ENCODE results near the gene OR11G2.

OR11G2 gene

DNA sequence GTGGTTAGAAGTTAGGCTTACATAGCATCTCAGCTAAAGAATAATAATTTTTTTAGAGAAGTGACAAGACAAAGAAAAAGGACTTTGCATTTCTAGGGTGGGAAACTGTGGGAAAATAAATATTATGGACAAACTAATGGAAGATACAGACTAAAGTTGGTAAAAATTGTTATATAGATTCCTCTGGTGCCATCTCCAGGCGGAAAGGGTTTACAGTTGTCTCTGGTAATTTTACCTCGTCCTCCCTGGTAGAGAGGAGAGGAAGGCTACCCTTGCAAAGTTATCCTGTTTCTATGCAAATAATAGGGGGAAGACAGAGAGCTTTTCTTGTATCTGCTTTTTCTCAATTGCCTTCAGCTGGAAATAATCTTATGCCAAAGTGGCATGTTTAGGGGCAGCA lies 5.2 kb downstream of the OR11G2 start:
- H3K18ac ChIP-seq (ENCODE audit: low read depth in 1 of 2, low read length in 2 of 2) = no peak overlapping the region
- H3K4ac ChIP-seq (ENCODE audit: low read depth in 1 of 2, low read length in 2 of 2) = no peak overlapping the region
- no peak overlapping the region for H2AK5ac ChIP-seq (ENCODE audit: low read length, severe bottlenecking)
- no peak overlapping the region for H2BK5ac ChIP-seq (ENCODE audit: low read depth, low read length, poor library complexity, severe bottlenecking)
- no peaks in the 10 kb centered on the region for H3K36me3 ChIP-seq (ENCODE audit: control insufficient read depth in 1 of 2, insufficient read depth in 2 of 2, low read depth in 1 of 2, low read length in 2 of 2)
- 32% methylated on average over 2 of the region's 2 CpGs for WGBS
- no peak overlapping the region for H3K9ac ChIP-seq (ENCODE audit: low read length)
- no peak overlapping the region for H4K8ac ChIP-seq (ENCODE audit: low read length)
- H3K79me1 ChIP-seq (replicated peaks; ENCODE audit: low read length, poor library complexity, severe bottlenecking) = no peaks in the 10 kb centered on the region
- DNase-seq = no peak
- no peak overlapping the region for H2AFZ ChIP-seq (ENCODE audit: low read depth, low read length)
- H3K27me3 ChIP-seq (ENCODE audit: control insufficient read depth in 1 of 2, insufficient read depth in 1 of 2, low read length in 2 of 2) = peaks cover 0 to 2% of the 10 kb centered on the region in 2 experiments
- no peak overlapping the region for H3K23ac ChIP-seq (ENCODE audit: low read length in 2 of 2)
- H2BK15ac ChIP-seq (ENCODE audit: low read depth, poor library complexity, severe bottlenecking) = no peak overlapping the region
- H3K14ac ChIP-seq (ENCODE audit: low read length in 2 of 2) = no peak overlapping the region
- no peaks in the 10 kb centered on the region for H3K9me3 ChIP-seq (ENCODE audit: control insufficient read depth, low read length)
- no peak overlapping the region for H2BK120ac ChIP-seq (ENCODE audit: low read depth, low read length)
- H4K91ac ChIP-seq (ENCODE audit: low read length) = no peak overlapping the region
- H3K4me2 ChIP-seq (ENCODE audit: low read length, poor library complexity, severe bottlenecking) = no peak overlapping the region
- H3K4me3 ChIP-seq (ENCODE audit: insufficient read depth in 1 of 2, low read depth in 1 of 2, low read length in 2 of 2) = no peak overlapping the region
- no peaks in the 10 kb centered on the region for H3K4me1 ChIP-seq (ENCODE audit: control insufficient read depth, insufficient read depth, low read depth, low read length)
- H3K27ac ChIP-seq (ENCODE audit: low read length, poor library complexity, severe bottlenecking) = no peak overlapping the region
- H2BK12ac ChIP-seq (ENCODE audit: low read length in 2 of 2) = no peak overlapping the region

GRCh38 chr14:20197459-20197858 lies 6.8 kb downstream of the OR11G2 start:
- 67% methylated on average over 5 of the region's 6 CpGs for WGBS

GRCh38 chr14:20198991-20199390 lies 8.3 kb downstream of the OR11G2 start:
- WGBS = 43% methylated on average over 5 of the region's 5 CpGs
- H3K27me3 ChIP-seq (ENCODE audit: control insufficient read depth in 1 of 2, insufficient read depth in 1 of 2, low read length in 2 of 2) = no peaks in the 10 kb centered on the region

More at GRCh38 chr14:20197459-20197858, 6.8 kb downstream of the OR11G2 start:
- no peak overlapping the region for H3K14ac ChIP-seq (ENCODE audit: low read length in 2 of 2)
- no peak overlapping the region for H3K9ac ChIP-seq (ENCODE audit: low read length)
- H2BK5ac ChIP-seq (ENCODE audit: low read depth, low read length, poor library complexity, severe bottlenecking) = no peak overlapping the region
- no peak overlapping the region for H2BK12ac ChIP-seq (ENCODE audit: low read length in 2 of 2)
- no peak overlapping the region for H3K4me3 ChIP-seq (ENCODE audit: insufficient read depth in 1 of 2, low read depth in 1 of 2, low read length in 2 of 2)
- H3K9me3 ChIP-seq (ENCODE audit: control insufficient read depth, low read length) = no peaks in the 10 kb centered on the region
- H2AFZ ChIP-seq (ENCODE audit: low read depth, low read length) = no peak overlapping the region
- no peak overlapping the region for H3K4me2 ChIP-seq (ENCODE audit: low read length, poor library complexity, severe bottlenecking)
- H3K4ac ChIP-seq (ENCODE audit: low read depth in 1 of 2, low read length in 2 of 2) = no peak overlapping the region
- no peaks in the 10 kb centered on the region for H3K4me1 ChIP-seq (ENCODE audit: control insufficient read depth, insufficient read depth, low read depth, low read length)
- no peaks in the 10 kb centered on the region for H3K27me3 ChIP-seq (ENCODE audit: control insufficient read depth in 1 of 2, insufficient read depth in 1 of 2, low read length in 2 of 2)
- DNase-seq = no peak
- H3K18ac ChIP-seq (ENCODE audit: low read depth in 1 of 2, low read length in 2 of 2) = no peak overlapping the region
- no peak overlapping the region for H3K27ac ChIP-seq (ENCODE audit: low read length, poor library complexity, severe bottlenecking)
- no peak overlapping the region for H4K8ac ChIP-seq (ENCODE audit: low read length)
- H2AK5ac ChIP-seq (ENCODE audit: low read length, severe bottlenecking) = no peak overlapping the region
- no peak overlapping the region for H4K91ac ChIP-seq (ENCODE audit: low read length)
- no peak overlapping the region for H2BK15ac ChIP-seq (ENCODE audit: low read depth, poor library complexity, severe bottlenecking)
- no peak overlapping the region for H3K23ac ChIP-seq (ENCODE audit: low read length in 2 of 2)
- H2BK120ac ChIP-seq (ENCODE audit: low read depth, low read length) = no peak overlapping the region
- no peaks in the 10 kb centered on the region for H3K79me1 ChIP-seq (replicated peaks; ENCODE audit: low read length, poor library complexity, severe bottlenecking)
- H3K36me3 ChIP-seq (ENCODE audit: control insufficient read depth in 1 of 2, insufficient read depth in 2 of 2, low read depth in 1 of 2, low read length in 2 of 2) = no peaks in the 10 kb centered on the region

DNA sequence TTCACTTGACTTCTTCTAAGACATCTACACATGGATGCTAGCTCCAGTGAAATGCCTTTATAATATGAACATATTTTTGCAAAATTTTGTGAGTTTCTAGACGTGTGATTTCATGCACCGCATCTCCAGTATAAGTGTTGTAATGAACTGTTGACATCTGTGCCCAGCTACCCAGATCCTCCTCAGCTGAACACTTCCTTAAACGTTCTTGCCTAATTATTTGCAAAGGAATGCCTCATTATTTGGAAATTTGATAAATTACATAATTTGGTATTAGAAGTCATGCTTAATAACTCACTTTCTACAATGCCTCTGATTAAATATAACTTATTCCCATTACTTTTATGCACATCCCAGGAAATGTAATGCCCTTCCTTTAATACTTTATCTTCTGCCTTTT lies 14.0 kb downstream of the OR11G2 start:
- Histone ChIP-seq H3K79me1 (replicated peaks; ENCODE audit: low read length, poor library complexity, severe bottlenecking) (no peaks in the 10 kb centered on the region), H3K9me3 (ENCODE audit: control insufficient read depth, low read length) (no peaks in the 10 kb centered on the region), H4K91ac (ENCODE audit: low read length) (no peak overlapping the region), H3K4me1 (ENCODE audit: control insufficient read depth, insufficient read depth, low read depth, low read length) (no peaks in the 10 kb centered on the region), H3K14ac (ENCODE audit: low read length in 2 of 2) (no peak overlapping the region), H2AFZ (ENCODE audit: low read depth, low read length) (no peak overlapping the region), H2BK120ac (ENCODE audit: low read depth, low read length) (no peak overlapping the region), H2BK5ac (ENCODE audit: low read depth, low read length, poor library complexity, severe bottlenecking) (no peak overlapping the region), H3K4me2 (ENCODE audit: low read length, poor library complexity, severe bottlenecking) (no peak overlapping the region), H3K4ac (ENCODE audit: low read depth in 1 of 2, low read length in 2 of 2) (no peak overlapping the region), H2BK12ac (ENCODE audit: low read length in 2 of 2) (no peak overlapping the region), H3K36me3 (ENCODE audit: control insufficient read depth in 1 of 2, insufficient read depth in 2 of 2, low read depth in 1 of 2, low read length in 2 of 2) (no peaks in the 10 kb centered on the region), H3K27me3 (ENCODE audit: control insufficient read depth in 1 of 2, insufficient read depth in 1 of 2, low read length in 2 of 2) (no peaks in the 10 kb centered on the region), H3K9ac (ENCODE audit: low read length) (no peak overlapping the region), H2AK5ac (ENCODE audit: low read length, severe bottlenecking) (no peak overlapping the region), H3K4me3 (ENCODE audit: insufficient read depth in 1 of 2, low read depth in 1 of 2, low read length in 2 of 2) (no peak overlapping the region), H3K18ac (ENCODE audit: low read depth in 1 of 2, low read length in 2 of 2) (no peak overlapping the region), H3K27ac (ENCODE audit: low read length, poor library complexity, severe bottlenecking) (no peak overlapping the region), H3K23ac (ENCODE audit: low read length in 2 of 2) (no peak overlapping the region), H4K8ac (ENCODE audit: low read length) (no peak overlapping the region), H2BK15ac (ENCODE audit: low read depth, poor library complexity, severe bottlenecking) (no peak overlapping the region)
- no peak for DNase-seq
- 96% methylated on average over 2 of the region's 3 CpGs for WGBS

More at GRCh38 chr14:20198991-20199390, 8.3 kb downstream of the OR11G2 start:
- Histone ChIP-seq H2BK5ac (ENCODE audit: low read depth, low read length, poor library complexity, severe bottlenecking) (no peak overlapping the region), H3K23ac (ENCODE audit: low read length in 2 of 2) (no peak overlapping the region), H2BK120ac (ENCODE audit: low read depth, low read length) (no peak overlapping the region), H3K18ac (ENCODE audit: low read depth in 1 of 2, low read length in 2 of 2) (no peak overlapping the region), H3K27ac (ENCODE audit: low read length, poor library complexity, severe bottlenecking) (no peak overlapping the region), H2BK15ac (ENCODE audit: low read depth, poor library complexity, severe bottlenecking) (no peak overlapping the region), H3K79me1 (replicated peaks; ENCODE audit: low read length, poor library complexity, severe bottlenecking) (no peaks in the 10 kb centered on the region), H3K14ac (ENCODE audit: low read length in 2 of 2) (no peak overlapping the region), H4K8ac (ENCODE audit: low read length) (no peak overlapping the region), H2BK12ac (ENCODE audit: low read length in 2 of 2) (no peak overlapping the region), H4K91ac (ENCODE audit: low read length) (no peak overlapping the region), H2AK5ac (ENCODE audit: low read length, severe bottlenecking) (no peak overlapping the region), H2AFZ (ENCODE audit: low read depth, low read length) (no peak overlapping the region), H3K36me3 (ENCODE audit: control insufficient read depth in 1 of 2, insufficient read depth in 2 of 2, low read depth in 1 of 2, low read length in 2 of 2) (no peaks in the 10 kb centered on the region), H3K9ac (ENCODE audit: low read length) (no peak overlapping the region), H3K4ac (ENCODE audit: low read depth in 1 of 2, low read length in 2 of 2) (no peak overlapping the region), H3K4me3 (ENCODE audit: insufficient read depth in 1 of 2, low read depth in 1 of 2, low read length in 2 of 2) (no peak overlapping the region), H3K4me2 (ENCODE audit: low read length, poor library complexity, severe bottlenecking) (no peak overlapping the region), H3K9me3 (ENCODE audit: control insufficient read depth, low read length) (no peaks in the 10 kb centered on the region), H3K4me1 (ENCODE audit: control insufficient read depth, insufficient read depth, low read depth, low read length) (no peaks in the 10 kb centered on the region)
- no peak for DNase-seq
